ENCODE measurements around the gene SH3TC1. TPM values are rescaled to one million over a fixed set of nuclear protein-coding genes. Genes with fewer than 3 reads are reported as not detected.

SH3TC1 gene
- total RNA-seq, 6 donors from 2014 or later: 34.1 to 193 (median 81.4) TPM

GRCh38 chr4:8164194-8164565 lies 34.9 kb upstream of the SH3TC1 start:
- Histone ChIP-seq H3K4me1 (peaks cover 8 to 14% (median 9%) of the 10 kb centered on the region in 4 donors), H3K27me3 (no peaks in the 10 kb centered on the region), H3K36me3 (no peaks in the 10 kb centered on the region), H3K27ac (no peak overlapping the region), H3K9me3 (peaks cover 0 to 9% (median 7%) of the 10 kb centered on the region in 4 donors), H3K4me3 (no peak overlapping the region)
- ATAC-seq (ENCODE audit: low FRiP score in 2 of 2) (no peak), DNase-seq (no peak)
- TF ChIP-seq POLR2AphosphoS5 (IDR thresholded peaks at IDR 0.05): no peak
- no peak for TF ChIP-seq EP300 (IDR thresholded peaks at IDR 0.05)
- no peak for TF ChIP-seq POLR2A (IDR thresholded peaks at IDR 0.05)
- TF ChIP-seq, protein P1, sequence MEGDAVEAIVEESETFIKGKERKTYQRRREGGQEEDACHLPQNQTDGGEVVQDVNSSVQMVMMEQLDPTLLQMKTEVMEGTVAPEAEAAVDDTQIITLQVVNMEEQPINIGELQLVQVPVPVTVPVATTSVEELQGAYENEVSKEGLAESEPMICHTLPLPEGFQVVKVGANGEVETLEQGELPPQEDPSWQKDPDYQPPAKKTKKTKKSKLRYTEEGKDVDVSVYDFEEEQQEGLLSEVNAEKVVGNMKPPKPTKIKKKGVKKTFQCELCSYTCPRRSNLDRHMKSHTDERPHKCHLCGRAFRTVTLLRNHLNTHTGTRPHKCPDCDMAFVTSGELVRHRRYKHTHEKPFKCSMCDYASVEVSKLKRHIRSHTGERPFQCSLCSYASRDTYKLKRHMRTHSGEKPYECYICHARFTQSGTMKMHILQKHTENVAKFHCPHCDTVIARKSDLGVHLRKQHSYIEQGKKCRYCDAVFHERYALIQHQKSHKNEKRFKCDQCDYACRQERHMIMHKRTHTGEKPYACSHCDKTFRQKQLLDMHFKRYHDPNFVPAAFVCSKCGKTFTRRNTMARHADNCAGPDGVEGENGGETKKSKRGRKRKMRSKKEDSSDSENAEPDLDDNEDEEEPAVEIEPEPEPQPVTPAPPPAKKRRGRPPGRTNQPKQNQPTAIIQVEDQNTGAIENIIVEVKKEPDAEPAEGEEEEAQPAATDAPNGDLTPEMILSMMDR (IDR thresholded peaks at IDR 0.05): no peak
- 86% methylated on average over 9 of the region's 9 CpGs for WGBS, 2 donors

DNA sequence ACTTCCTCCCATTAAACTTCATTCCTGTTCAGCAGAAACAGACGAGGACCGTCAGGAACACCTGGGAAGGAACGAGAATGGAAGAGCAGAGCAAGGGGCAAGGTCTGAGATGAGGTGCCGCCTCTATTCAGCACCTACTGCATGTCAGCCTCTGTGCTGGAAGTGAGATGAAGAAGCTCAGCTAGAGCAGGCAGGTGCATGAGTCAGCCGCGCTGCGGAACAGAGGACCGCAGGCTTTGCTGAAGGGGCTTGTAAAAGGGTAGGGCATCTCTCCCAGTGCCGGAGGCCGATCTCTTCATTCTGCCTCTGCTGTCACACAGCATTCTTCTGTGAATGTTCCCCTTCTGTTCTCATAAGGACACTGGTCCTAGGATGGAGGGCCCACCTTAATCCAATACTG lies 34.4 kb upstream of the SH3TC1 start:
- Histone ChIP-seq H3K4me3 (no peak overlapping the region), H3K9me3 (peaks cover 0 to 9% (median 7%) of the 10 kb centered on the region in 4 donors), H3K36me3 (no peaks in the 10 kb centered on the region), H3K4me1 (peaks cover 3 to 9% (median 4%) of the 10 kb centered on the region in 4 donors), H3K27ac (no peak overlapping the region), H3K27me3 (no peaks in the 10 kb centered on the region)
- DNase-seq (no peak), ATAC-seq (ENCODE audit: low FRiP score in 2 of 2) (no peak)
- 91 to 94% methylated on average over 10 of the region's 10 CpGs for WGBS, 2 donors
- TF ChIP-seq, protein P1 (IDR thresholded peaks at IDR 0.05): no peak
- no peak for TF ChIP-seq POLR2A (IDR thresholded peaks at IDR 0.05)
- no peak for TF ChIP-seq EP300 (IDR thresholded peaks at IDR 0.05)
- TF ChIP-seq POLR2AphosphoS5 (IDR thresholded peaks at IDR 0.05): no peak

DNA sequence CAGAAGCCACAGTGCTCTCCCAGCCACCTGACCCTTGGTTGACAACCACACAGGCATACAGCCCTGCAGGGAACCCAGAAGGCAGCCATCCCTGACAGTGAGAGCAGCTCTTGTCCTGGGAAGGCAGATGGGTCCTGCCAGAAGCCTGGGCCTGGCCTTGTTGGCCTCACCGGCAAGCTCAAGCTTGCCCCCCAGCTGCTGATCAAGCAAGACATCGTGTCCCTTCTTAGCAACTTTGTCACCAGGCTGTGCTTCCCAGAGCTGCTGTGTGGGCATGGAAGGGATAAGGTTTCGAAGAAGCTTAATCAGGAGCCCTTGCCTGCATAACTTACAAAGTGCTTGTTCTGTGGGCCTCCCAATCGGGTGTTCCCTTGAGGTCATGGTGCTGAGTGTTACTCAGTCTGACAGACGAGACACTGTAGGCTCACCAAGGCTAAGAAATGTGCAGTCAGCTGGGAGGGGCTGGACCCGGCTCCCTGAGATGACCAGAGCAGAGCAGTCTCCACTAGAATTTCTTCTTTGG lies 33.7 kb upstream of the SH3TC1 start:
- peaks cover 0 to 4% (median 0%) of the 10 kb centered on the region in 4 donors for H3K4me1 ChIP-seq
- DNase-seq (no peak), ATAC-seq (ENCODE audit: low FRiP score in 2 of 2) (no peak)
- peaks cover 0 to 9% (median 7%) of the 10 kb centered on the region in 4 donors for H3K9me3 ChIP-seq
- WGBS, 2 donors: 65 to 74% methylated on average over 4 to 6 of the region's 6 CpGs
- H3K27me3 ChIP-seq: no peaks in the 10 kb centered on the region
- no peak overlapping the region for H3K27ac ChIP-seq
- TF ChIP-seq POLR2AphosphoS5 (IDR thresholded peaks at IDR 0.05) (no peak), POLR2A (IDR thresholded peaks at IDR 0.05) (no peak), EP300 (IDR thresholded peaks at IDR 0.05) (no peak)
- TF ChIP-seq, protein P1 (IDR thresholded peaks at IDR 0.05): no peak
- H3K36me3 ChIP-seq: no peaks in the 10 kb centered on the region
- no peak overlapping the region for H3K4me3 ChIP-seq

- DNase-seq (peak in 1 of 2 donors; percentile 55), ATAC-seq (ENCODE audit: low FRiP score in 2 of 2) (peak in 1 of 2 donors; percentile 59)
- TF ChIP-seq POLR2AphosphoS5 (IDR thresholded peaks at IDR 0.05) (no peak), EP300 (IDR thresholded peaks at IDR 0.05) (no peak), POLR2A (IDR thresholded peaks at IDR 0.05) (no peak)
- TF ChIP-seq, protein P1 (IDR thresholded peaks at IDR 0.05): no peak
- peaks cover 0 to 9% (median 7%) of the 10 kb centered on the region in 4 donors for H3K9me3 ChIP-seq
- WGBS, 2 donors: 30 to 43% methylated on average over 2 of the region's 2 CpGs
- H3K27me3 ChIP-seq: no peaks in the 10 kb centered on the region
- no peak overlapping the region for H3K4me3 ChIP-seq
- peaks cover 0 to 4% (median 0%) of the 10 kb centered on the region in 4 donors for H3K4me1 ChIP-seq
- peak overlapping the region in 2 of 4 donors; percentile 5 to 32 for H3K27ac ChIP-seq
- H3K36me3 ChIP-seq: no peaks in the 10 kb centered on the region
Observed at GRCh38 chr4:8167291-8167690, 31.8 kb upstream of the SH3TC1 start.

DNA sequence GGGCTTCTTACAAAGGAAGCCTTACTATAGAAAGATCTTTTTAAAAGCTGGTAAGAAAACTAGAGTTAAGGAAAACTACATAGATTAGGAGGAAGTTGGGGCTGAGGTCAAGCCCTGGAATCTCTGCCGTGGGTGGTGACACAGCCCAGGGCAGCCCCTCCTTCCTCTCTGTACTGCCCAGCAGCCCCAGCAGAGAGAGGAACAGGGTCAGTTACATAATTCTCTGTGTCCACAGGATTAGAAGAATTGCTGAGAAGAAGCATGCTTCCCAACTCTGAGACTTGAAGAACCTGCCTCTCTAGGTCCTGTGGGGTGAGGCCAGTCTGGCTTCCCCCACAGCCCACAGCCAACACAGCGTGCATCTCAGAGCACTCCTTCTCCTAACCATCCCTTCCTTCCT lies 31.3 kb upstream of the SH3TC1 start:
- WGBS, 2 donors: 17 to 24% methylated on average over 2 of the region's 2 CpGs
- DNase-seq (peak in 1 of 2 donors; percentile 69), ATAC-seq (ENCODE audit: low FRiP score in 2 of 2) (peak; percentile 55 to 83)

More for the DNA sequence above, 31.3 kb upstream of the SH3TC1 start:
- no peak overlapping the region for H3K27ac ChIP-seq
- H3K27me3 ChIP-seq: no peaks in the 10 kb centered on the region
- peaks cover 0 to 9% (median 7%) of the 10 kb centered on the region in 4 donors for H3K9me3 ChIP-seq
- TF ChIP-seq POLR2AphosphoS5 (IDR thresholded peaks at IDR 0.05) (no peak), EP300 (IDR thresholded peaks at IDR 0.05) (no peak), POLR2A (IDR thresholded peaks at IDR 0.05) (no peak)
- TF ChIP-seq, protein P1 (IDR thresholded peaks at IDR 0.05): no peak
- H3K4me1 ChIP-seq: peaks cover 0 to 4% (median 0%) of the 10 kb centered on the region in 4 donors
- no peak overlapping the region for H3K4me3 ChIP-seq
- no peaks in the 10 kb centered on the region for H3K36me3 ChIP-seq
